GM18498 (cell line): ENCODE measurements around the gene NRROS.

Experiments
- ATAC-seq: cut with Tn5 transposase; IDR thresholded peaks from one replicate; pipeline ENCODE4 v1.9.1; 2021; ENCODE audit warnings: mild to moderate bottlenecking, moderate library complexity; ENCODE audit not compliant: unreplicated experiment

NRROS gene

GRCh38 chr3:196677353-196677752 lies 37.9 kb downstream of the NRROS start:
- no peak for ATAC-seq

- no peak for ATAC-seq
Observed at GRCh38 chr3:196677931-196678330, 38.4 kb downstream of the NRROS start.

- ATAC-seq = peak; percentile 93
Observed at GRCh38 chr3:196684548-196685407, 45.3 kb downstream of the NRROS start.

- no peak for ATAC-seq
Observed at GRCh38 chr3:196686436-196686835, 46.9 kb downstream of the NRROS start.

- ATAC-seq = no peak
Observed at GRCh38 chr3:196688349-196688748, 48.9 kb downstream of the NRROS start.

- no peak for ATAC-seq
Observed at GRCh38 chr3:196689941-196690660, 50.6 kb downstream of the NRROS start.

GRCh38 chr3:196691386-196691785 lies 51.9 kb downstream of the NRROS start:
- no peak for ATAC-seq

- no peak for ATAC-seq
Observed at GRCh38 chr3:196694202-196694638, 54.7 kb downstream of the NRROS start.

GRCh38 chr3:196694941-196695848 lies 55.7 kb downstream of the NRROS start:
- no peak for ATAC-seq

GRCh38 chr3:196695849-196696226 lies 56.3 kb downstream of the NRROS start:
- no peak for ATAC-seq

GRCh38 chr3:196697270-196697669 lies 57.8 kb downstream of the NRROS start:
- no peak for ATAC-seq

- ATAC-seq = no peak
Observed at GRCh38 chr3:196699749-196700148, 60.3 kb downstream of the NRROS start.

GRCh38 chr3:196700801-196701200 lies 61.3 kb downstream of the NRROS start:
- no peak for ATAC-seq

GRCh38 chr3:196706327-196706726 lies 66.8 kb downstream of the NRROS start:
- no peak for ATAC-seq

GRCh38 chr3:196706731-196707130 lies 67.2 kb downstream of the NRROS start:
- ATAC-seq = no peak

GRCh38 chr3:196707566-196707965 lies 68.1 kb downstream of the NRROS start:
- ATAC-seq = no peak

- no peak for ATAC-seq
Observed at GRCh38 chr3:196708467-196708866, 69.0 kb downstream of the NRROS start.
